GM18517 (cell line): ENCODE results near the gene AKR7A3.
"Not testable (repeated sequence)": the region's sequence is repeated elsewhere in the genome, so short reads cannot be mapped to it uniquely, and the experiment has no call there.

Experiments used
- ATAC-seq: cut with Tn5 transposase; IDR thresholded peaks from one replicate; pipeline ENCODE4 v1.9.1; 2021; ENCODE audit warnings: mild to moderate bottlenecking, moderate library complexity; ENCODE audit not compliant: unreplicated experiment

Gene AKR7A3

DNA sequence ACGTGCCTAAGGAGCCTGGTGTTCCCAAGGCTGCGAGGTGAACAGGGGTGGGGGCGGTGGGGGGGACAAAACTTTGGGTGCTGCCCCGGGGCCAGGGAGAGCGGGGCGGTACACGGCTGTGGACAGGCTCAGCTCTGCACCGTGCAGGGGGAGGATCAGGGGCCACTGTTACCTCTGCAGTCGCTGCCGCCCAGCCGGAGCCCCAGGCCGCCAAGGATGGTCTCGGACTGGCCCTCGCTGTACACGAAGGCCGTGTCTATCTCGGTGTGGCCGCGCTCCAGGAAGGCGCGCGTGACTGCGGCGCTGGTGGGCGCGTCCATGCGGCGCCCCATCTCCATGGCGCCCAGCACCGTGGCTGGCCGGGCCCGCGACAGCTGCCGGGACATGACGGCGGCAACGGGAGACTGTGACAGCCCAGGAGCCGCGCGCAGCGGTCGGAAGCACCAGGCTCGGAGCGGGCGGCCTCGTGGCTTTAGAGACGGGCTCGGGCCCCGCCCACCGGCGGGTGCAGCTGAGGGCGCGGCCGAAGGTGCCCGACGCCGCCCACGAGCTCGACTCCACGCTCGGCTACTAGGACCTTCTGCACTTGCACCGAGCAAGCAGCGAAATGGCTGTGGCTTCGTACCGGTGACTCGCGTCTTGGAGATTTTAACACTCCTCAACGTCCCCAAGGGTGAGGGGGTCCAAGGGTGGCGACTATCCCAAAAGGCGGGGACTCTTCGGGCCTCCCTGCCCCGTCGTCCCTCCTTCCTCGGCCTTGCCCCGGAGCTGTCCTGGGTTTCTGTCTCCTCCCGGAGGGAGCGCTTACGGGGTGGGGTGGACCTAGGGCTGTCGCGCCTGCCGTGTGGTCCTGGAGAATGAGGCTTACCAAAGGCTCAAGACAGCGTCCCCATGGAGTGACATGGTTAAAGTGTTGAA is at the start of gene AKR7A3:
Gene AKR7A3, minus strand, starts transcription at position 447 of the 918 bp plus-strand sequence. Its CDS starts 61 bp downstream, at position 386.
- ATAC-seq = not testable (repeated sequence)

GRCh38 chr1:19338323-19338762 is 49.8 kb upstream of the AKR7A3 start:
- no peak for ATAC-seq

DNA sequence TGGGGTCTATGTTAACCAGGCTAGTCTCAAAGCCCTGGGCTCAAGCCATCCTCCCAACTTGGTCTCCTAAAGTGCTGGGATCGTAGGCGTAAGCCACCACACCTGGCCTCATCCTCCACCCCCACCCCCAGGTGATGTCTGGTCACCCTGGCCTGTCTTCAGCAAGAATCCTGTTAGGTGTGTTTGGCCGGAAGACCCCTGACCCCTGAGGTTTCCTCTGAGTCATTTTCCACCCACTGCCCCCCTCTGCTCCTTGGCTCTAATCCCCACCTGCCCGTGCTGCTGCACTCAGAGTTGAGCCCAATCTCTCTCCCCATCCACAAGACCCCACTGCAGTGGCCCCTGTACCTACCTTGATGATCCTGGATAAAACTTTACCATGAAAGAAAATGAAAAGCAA is 48.7 kb upstream of the AKR7A3 start:
- no peak for ATAC-seq

DNA sequence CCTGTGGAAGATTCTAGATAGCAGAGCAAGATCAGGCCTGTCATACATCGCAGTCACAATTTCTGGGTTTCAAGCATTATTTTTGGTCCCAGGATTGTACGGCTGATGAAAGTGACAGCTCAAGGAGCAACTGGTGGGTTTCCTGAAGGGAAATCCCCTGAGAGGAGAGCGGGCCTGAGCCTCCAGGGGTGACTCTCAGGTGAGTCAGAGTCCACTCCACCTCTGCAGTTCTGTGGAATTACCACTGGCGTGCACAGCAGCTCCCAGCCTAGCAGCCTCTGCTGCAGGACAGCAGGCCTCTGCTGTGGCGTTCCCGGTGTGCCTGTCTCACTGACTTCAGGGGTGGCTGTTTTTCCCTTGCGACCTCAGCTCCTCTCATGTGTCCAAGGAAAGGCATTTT is 48.0 kb upstream of the AKR7A3 start:
- ATAC-seq = no peak

- ATAC-seq = no peak
These were observed 45.2 kb upstream of the AKR7A3 start for GRCh38 chr1:19333587-19334354.

DNA sequence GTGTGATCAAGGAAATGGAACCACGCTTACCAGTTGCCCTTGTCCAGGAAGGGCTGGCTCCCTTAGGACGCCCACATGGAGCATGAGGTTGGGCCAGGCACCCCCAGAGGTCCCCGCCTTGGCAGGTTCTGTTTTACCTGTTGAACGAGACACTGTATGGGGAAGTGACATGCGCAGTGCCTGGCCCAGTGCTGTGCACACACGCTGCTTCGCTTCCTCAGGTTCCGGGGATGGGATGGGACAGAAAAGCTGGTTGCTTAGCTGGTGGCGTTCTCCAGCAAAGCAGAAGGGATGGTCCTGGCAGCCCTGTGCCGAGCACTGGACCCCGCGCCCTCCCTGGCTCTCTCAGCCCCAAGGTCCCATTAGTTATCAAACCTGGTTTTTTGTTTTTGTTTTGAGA is 44.3 kb upstream of the AKR7A3 start:
- ATAC-seq = no peak

GRCh38 chr1:19331262-19331878 is 42.8 kb upstream of the AKR7A3 start:
- ATAC-seq = no peak

GRCh38 chr1:19330449-19331135 is 42.0 kb upstream of the AKR7A3 start:
- no peak for ATAC-seq

- ATAC-seq = no peak
These were observed 41.0 kb upstream of the AKR7A3 start for GRCh38 chr1:19329611-19330010.

DNA sequence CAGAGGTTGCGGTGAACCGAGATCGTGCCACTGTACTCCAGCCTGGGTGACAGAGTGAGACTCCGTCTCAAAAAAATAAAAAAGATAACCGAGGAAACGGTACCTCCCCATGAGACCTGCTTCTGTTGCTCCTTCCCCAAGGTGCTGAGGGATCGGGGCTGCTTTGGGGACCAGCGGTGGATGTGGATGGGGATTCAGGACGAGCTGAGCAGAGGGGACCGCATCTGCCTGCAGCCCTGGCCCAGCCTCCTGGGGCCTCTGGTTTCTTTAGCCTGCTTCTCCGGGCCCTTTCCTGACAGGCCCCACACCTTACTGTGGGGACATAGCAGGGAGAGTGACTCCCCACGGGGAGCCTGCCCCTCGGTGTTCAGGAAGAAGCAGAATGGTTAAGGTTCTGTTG is 40.6 kb upstream of the AKR7A3 start:
- ATAC-seq = no peak

DNA sequence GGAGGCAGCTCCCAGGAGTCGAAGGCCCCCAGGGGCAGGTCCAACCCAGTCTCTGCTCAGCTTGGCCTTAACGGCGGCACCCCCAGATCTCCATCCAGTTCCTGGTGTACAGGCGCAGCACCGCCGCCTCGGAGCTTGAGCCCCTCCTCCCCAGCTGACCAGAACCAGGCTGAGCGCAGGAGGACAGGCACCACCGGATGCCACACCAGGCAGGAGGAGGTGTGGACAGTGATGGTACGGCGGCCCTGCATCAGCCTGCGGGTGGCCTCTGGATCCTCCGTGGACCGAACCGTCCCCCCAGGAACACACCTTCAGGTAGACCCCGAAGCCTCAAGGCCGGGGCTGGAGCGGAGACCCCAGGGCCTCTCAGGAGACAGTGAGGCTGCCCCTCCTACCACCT is 39.9 kb upstream of the AKR7A3 start:
- ATAC-seq = no peak

DNA sequence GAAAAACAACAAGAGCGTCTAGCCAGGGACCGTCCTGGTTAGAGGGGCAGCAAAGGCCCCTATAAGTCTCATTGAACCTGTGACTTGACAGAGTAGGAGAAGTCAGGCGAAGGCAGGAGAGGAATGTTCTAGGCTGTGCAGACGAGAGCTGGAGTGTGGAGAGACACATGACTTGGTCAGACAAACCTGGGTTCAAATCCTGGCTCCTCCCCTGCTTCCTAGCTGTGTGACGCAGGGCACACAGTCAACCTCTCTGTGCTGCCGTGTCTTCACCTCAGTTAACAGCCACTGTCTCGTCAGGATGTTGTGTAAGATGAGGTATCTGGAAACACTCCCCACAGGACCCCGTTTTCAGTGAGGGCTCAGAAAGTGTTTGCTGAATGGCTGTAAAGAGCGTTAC is 39.2 kb upstream of the AKR7A3 start:
- ATAC-seq = no peak

GRCh38 chr1:19327301-19327700 is 38.7 kb upstream of the AKR7A3 start:
- no peak for ATAC-seq

- no peak for ATAC-seq
These were observed 38.1 kb upstream of the AKR7A3 start for GRCh38 chr1:19326748-19327065.

DNA sequence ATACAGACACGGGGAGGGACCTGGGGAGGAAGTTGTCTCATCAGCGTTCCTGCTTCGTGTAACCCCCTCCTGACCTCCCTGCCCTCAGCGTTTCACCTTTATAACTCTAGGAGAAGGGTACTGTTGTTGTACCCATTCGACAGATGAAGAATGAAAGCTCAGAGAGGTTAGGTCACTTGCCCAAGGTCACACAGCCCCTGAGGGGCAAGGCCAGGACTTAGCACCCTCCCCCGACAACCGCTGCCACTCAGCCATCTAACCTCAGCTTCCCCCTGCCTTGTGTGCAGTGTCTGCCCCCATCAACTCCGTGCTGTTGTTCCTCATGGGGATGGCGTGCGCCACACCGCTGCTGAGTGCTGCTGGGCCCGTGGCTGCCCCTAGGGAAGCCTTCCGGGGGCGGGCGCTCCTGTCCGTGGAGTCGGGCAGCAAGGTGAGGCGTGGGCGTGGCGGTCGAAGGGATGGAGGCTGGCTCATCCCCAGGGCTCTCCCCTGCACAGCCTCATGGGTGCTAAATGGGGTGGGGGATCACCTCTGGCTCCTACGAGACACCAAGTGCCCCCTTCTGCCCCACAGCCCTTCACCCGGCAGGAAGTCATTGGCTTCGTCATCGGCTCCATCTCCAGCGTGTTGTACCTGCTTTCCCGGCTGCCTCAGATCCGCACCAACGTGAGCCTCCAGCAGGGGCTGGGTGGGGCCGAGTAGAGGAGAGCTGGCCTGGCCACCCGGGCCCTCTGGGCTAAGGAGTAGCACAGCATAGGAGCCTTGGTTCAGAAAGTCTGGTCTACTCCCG is 37.6 kb upstream of the AKR7A3 start:
- no peak for ATAC-seq

- ATAC-seq = no peak
These were observed 36.9 kb upstream of the AKR7A3 start for GRCh38 chr1:19325368-19325957.

DNA sequence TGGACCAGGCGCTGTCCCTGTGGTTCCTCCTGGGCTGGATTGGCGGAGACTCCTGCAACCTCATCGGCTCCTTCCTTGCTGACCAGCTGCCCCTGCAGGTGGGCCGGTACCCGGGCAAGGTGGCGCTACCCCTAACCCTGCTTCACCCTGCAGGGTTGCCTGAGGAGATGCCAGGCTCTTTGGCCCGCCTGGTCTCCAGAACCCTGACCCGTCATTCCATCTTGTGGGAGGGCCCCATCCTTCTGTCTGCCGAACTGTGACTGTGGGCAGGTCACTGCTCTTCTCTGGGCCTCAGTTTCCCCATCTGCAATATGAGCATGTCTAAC is 36.1 kb upstream of the AKR7A3 start:
- no peak for ATAC-seq

- ATAC-seq = no peak
These were observed 35.6 kb upstream of the AKR7A3 start for GRCh38 chr1:19323987-19324664.

DNA sequence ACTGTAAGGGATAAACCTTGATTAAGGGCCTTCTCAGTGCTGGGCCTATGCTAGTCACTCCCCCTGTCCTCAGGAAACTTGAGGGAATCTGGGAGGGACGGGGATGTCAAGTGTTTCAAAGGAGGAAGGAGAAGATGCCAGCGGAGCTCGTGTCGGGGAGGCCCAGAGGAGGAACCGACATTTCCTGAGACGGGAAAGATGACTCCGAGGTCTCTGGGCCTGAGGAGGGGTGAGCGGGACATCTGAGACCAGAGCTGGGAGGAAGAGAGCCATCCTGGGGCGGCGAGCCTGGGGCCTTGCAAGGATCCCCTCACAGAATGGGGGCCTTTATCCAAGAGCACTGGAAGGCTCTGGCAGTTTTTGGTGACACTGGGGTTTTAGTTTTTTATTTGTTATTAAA is 33.9 kb upstream of the AKR7A3 start:
- ATAC-seq = no peak
